Stimulated activated naive B cell treated with anti-CD40 and anti-IgM and Interleukin-4, amounts not matched to agents 10 μg/mL and 1 μg/mL and 100 μg/mL, for 72 hours (primary cell): Measurements from ENCODE around the gene ZNF556.
A peak's percentile ranks its signal among the peaks of the same experiment; 100 is the strongest.

ENCODE experiments used
- ATAC-seq, 2 donors: fragments of 150-1000 bp; cut with Tn5 transposase; replicated peaks; 2 replicates each; pipeline ENCODE4 v1.10.0; 2021; ENCODE audit warnings: moderate library complexity in 1 of 2
- DNase-seq: peaks from one replicate; pipeline ENCODE4 v3.0.0; 2021
- H3K27ac Mint-ChIP-seq: one replicate; pipeline ENCODE4 v1.8.0; 2022; ENCODE audit warnings: mild to moderate bottlenecking, mixed read lengths
- H3K27me3 Mint-ChIP-seq, 2 donors: one replicate each; pipeline ENCODE4 v1.8.0; 2022; ENCODE audit warnings: mixed read lengths in 2 of 2
- H3K36me3 Mint-ChIP-seq, 2 donors: one replicate each; pipeline ENCODE4 v1.8.0; 2022; ENCODE audit warnings: mixed read lengths in 2 of 2, mild to moderate bottlenecking in 1 of 2
- H3K4me1 Mint-ChIP-seq, 2 donors: one replicate each; pipeline ENCODE4 v1.8.0; 2022; ENCODE audit warnings: mixed read lengths in 2 of 2, mild to moderate bottlenecking in 1 of 2
- H3K4me3 Mint-ChIP-seq, 2 donors: one replicate each; pipeline ENCODE4 v1.8.0; 2022; ENCODE audit warnings: mild to moderate bottlenecking in 2 of 2, mixed read lengths in 2 of 2, moderate library complexity in 1 of 2
- H3K9me3 Mint-ChIP-seq, 2 donors: one replicate each; pipeline ENCODE4 v1.8.0; 2022; ENCODE audit warnings: mixed read lengths in 2 of 2, mild to moderate bottlenecking in 1 of 2

ZNF556 gene

GRCh38 chr19:2845107-2845506 lies 22.0 kb upstream of the ZNF556 start:
- Mint-ChIP-seq H3K9me3 (peaks cover under 1 to 1% of the 10 kb centered on the region in 2 donors), H3K4me1 (peaks cover 12 to 31% of the 10 kb centered on the region in 2 donors), H3K4me3 (no peak overlapping the region), H3K36me3 (peaks cover 8 to 37% of the 10 kb centered on the region in 2 donors), H3K27ac (no peak overlapping the region), H3K27me3 (no peaks in the 10 kb centered on the region)
- no peak for DNase-seq
- no peak for ATAC-seq

GRCh38 chr19:2846180-2846894 lies 20.8 kb upstream of the ZNF556 start:
- Mint-ChIP-seq H3K4me1 (peaks cover 16 to 27% of the 10 kb centered on the region in 2 donors), H3K36me3 (peaks cover 12 to 45% of the 10 kb centered on the region in 2 donors), H3K4me3 (no peak overlapping the region), H3K9me3 (peaks cover 6 to 8% of the 10 kb centered on the region in 2 donors), H3K27ac (no peak overlapping the region), H3K27me3 (no peaks in the 10 kb centered on the region)
- no peak for DNase-seq
- no peak for ATAC-seq

GRCh38 chr19:2847507-2847906 lies 19.6 kb upstream of the ZNF556 start:
- peaks cover 22 to 53% of the 10 kb centered on the region in 2 donors for H3K36me3 Mint-ChIP-seq
- no peaks in the 10 kb centered on the region for H3K27me3 Mint-ChIP-seq
- DNase-seq, result no peak
- H3K4me3 Mint-ChIP-seq, result no peak overlapping the region
- no peak for ATAC-seq
- H3K4me1 Mint-ChIP-seq, result peaks cover 11 to 22% of the 10 kb centered on the region in 2 donors
- peaks cover 9 to 14% of the 10 kb centered on the region in 2 donors for H3K9me3 Mint-ChIP-seq
- no peak overlapping the region for H3K27ac Mint-ChIP-seq

GRCh38 chr19:2848616-2849015 lies 18.5 kb upstream of the ZNF556 start:
- Mint-ChIP-seq H3K36me3 (peaks cover 34 to 62% of the 10 kb centered on the region in 2 donors), H3K27me3 (no peaks in the 10 kb centered on the region), H3K27ac (no peak overlapping the region), H3K4me1 (peaks cover 8 to 18% of the 10 kb centered on the region in 2 donors), H3K9me3 (peaks cover 11 to 21% of the 10 kb centered on the region in 2 donors), H3K4me3 (no peak overlapping the region)
- ATAC-seq (no peak), DNase-seq (no peak)

GRCh38 chr19:2850256-2850925 lies 16.7 kb upstream of the ZNF556 start:
- H3K36me3 Mint-ChIP-seq, result peaks cover 47 to 69% of the 10 kb centered on the region in 2 donors
- H3K4me3 Mint-ChIP-seq, result no peak overlapping the region
- no peak overlapping the region for H3K27ac Mint-ChIP-seq
- ATAC-seq (no peak), DNase-seq (no peak)
- H3K9me3 Mint-ChIP-seq, result peaks cover 19 to 29% of the 10 kb centered on the region in 2 donors
- no peaks in the 10 kb centered on the region for H3K27me3 Mint-ChIP-seq
- peaks cover 6 to 14% of the 10 kb centered on the region in 2 donors for H3K4me1 Mint-ChIP-seq

- no peak for DNase-seq
- peaks cover 59 to 68% of the 10 kb centered on the region in 2 donors for H3K36me3 Mint-ChIP-seq
- H3K4me1 Mint-ChIP-seq, result peaks cover 6 to 17% of the 10 kb centered on the region in 2 donors
- ATAC-seq, result no peak
- no peaks in the 10 kb centered on the region for H3K27me3 Mint-ChIP-seq
- H3K4me3 Mint-ChIP-seq, result no peak overlapping the region
- peaks cover 19 to 32% of the 10 kb centered on the region in 2 donors for H3K9me3 Mint-ChIP-seq
- H3K27ac Mint-ChIP-seq, result no peak overlapping the region
Observed at GRCh38 chr19:2852598-2852997, 14.5 kb upstream of the ZNF556 start.

- peaks cover 6 to 17% of the 10 kb centered on the region in 2 donors for H3K4me1 Mint-ChIP-seq
- H3K36me3 Mint-ChIP-seq, result peaks cover 59 to 66% of the 10 kb centered on the region in 2 donors
- no peak for ATAC-seq
- no peak overlapping the region for H3K4me3 Mint-ChIP-seq
- H3K27ac Mint-ChIP-seq, result no peak overlapping the region
- H3K9me3 Mint-ChIP-seq, result peaks cover 19 to 32% of the 10 kb centered on the region in 2 donors
- DNase-seq, result no peak
- H3K27me3 Mint-ChIP-seq, result no peaks in the 10 kb centered on the region
Observed at GRCh38 chr19:2853015-2853606, 14.0 kb upstream of the ZNF556 start.

GRCh38 chr19:2854849-2855248 lies 12.3 kb upstream of the ZNF556 start:
- Mint-ChIP-seq H3K4me3 (no peak overlapping the region), H3K9me3 (peaks cover 23 to 38% of the 10 kb centered on the region in 2 donors), H3K27me3 (no peaks in the 10 kb centered on the region), H3K36me3 (peaks cover 63 to 75% of the 10 kb centered on the region in 2 donors), H3K4me1 (peaks cover 6 to 16% of the 10 kb centered on the region in 2 donors), H3K27ac (no peak overlapping the region)
- no peak for DNase-seq
- ATAC-seq, result no peak

- no peak overlapping the region for H3K27ac Mint-ChIP-seq
- H3K4me1 Mint-ChIP-seq, result peaks cover 0 to 9% of the 10 kb centered on the region in 2 donors
- DNase-seq (no peak), ATAC-seq (peak in 1 of 2 donors; percentile 65)
- no peaks in the 10 kb centered on the region for H3K27me3 Mint-ChIP-seq
- no peak overlapping the region for H3K4me3 Mint-ChIP-seq
- H3K9me3 Mint-ChIP-seq, result peaks cover 17 to 29% of the 10 kb centered on the region in 2 donors
- H3K36me3 Mint-ChIP-seq, result peaks cover 50 to 59% of the 10 kb centered on the region in 2 donors
Observed at GRCh38 chr19:2856457-2857050, 10.6 kb upstream of the ZNF556 start.

GRCh38 chr19:2858864-2859263 lies 8.3 kb upstream of the ZNF556 start:
- Mint-ChIP-seq H3K27me3 (no peaks in the 10 kb centered on the region), H3K36me3 (peaks cover 27 to 36% of the 10 kb centered on the region in 2 donors), H3K27ac (no peak overlapping the region), H3K4me3 (no peak overlapping the region), H3K4me1 (peaks cover 4 to 14% of the 10 kb centered on the region in 2 donors), H3K9me3 (peaks cover 11 to 15% of the 10 kb centered on the region in 2 donors)
- ATAC-seq (no peak), DNase-seq (no peak)

GRCh38 chr19:2863816-2864215 lies 3.3 kb upstream of the ZNF556 start:
- Mint-ChIP-seq H3K36me3 (peaks cover 5 to 9% of the 10 kb centered on the region in 2 donors), H3K27ac (no peak overlapping the region), H3K4me1 (peaks cover 8 to 13% of the 10 kb centered on the region in 2 donors), H3K27me3 (peaks cover 5 to 6% of the 10 kb centered on the region in 2 donors), H3K9me3 (peaks cover 4 to 6% of the 10 kb centered on the region in 2 donors), H3K4me3 (no peak overlapping the region)
- ATAC-seq (no peak), DNase-seq (no peak)

GRCh38 chr19:2865334-2866100 lies 1.6 kb upstream of the ZNF556 start:
- ATAC-seq (no peak), DNase-seq (no peak)
- Mint-ChIP-seq H3K27ac (no peak overlapping the region), H3K36me3 (peaks cover 3 to 5% of the 10 kb centered on the region in 2 donors), H3K27me3 (peaks cover 5 to 6% of the 10 kb centered on the region in 2 donors), H3K4me1 (peaks cover 8 to 13% of the 10 kb centered on the region in 2 donors), H3K9me3 (peaks cover 3 to 4% of the 10 kb centered on the region in 2 donors), H3K4me3 (no peak overlapping the region)

GRCh38 chr19:2866495-2867024 lies 575 bp upstream of the ZNF556 start:
- H3K27me3 Mint-ChIP-seq, result peaks cover 5 to 6% of the 10 kb centered on the region in 2 donors
- H3K4me1 Mint-ChIP-seq, result peaks cover 10 to 15% of the 10 kb centered on the region in 2 donors
- DNase-seq, result no peak
- no peak overlapping the region for H3K27ac Mint-ChIP-seq
- H3K4me3 Mint-ChIP-seq, result no peak overlapping the region
- ATAC-seq, result no peak
- H3K9me3 Mint-ChIP-seq, result peaks cover 5 to 6% of the 10 kb centered on the region in 2 donors
- H3K36me3 Mint-ChIP-seq, result peaks cover 3 to 6% of the 10 kb centered on the region in 2 donors
